ENCODE results near the gene NPPB.

NPPB gene

DNA sequence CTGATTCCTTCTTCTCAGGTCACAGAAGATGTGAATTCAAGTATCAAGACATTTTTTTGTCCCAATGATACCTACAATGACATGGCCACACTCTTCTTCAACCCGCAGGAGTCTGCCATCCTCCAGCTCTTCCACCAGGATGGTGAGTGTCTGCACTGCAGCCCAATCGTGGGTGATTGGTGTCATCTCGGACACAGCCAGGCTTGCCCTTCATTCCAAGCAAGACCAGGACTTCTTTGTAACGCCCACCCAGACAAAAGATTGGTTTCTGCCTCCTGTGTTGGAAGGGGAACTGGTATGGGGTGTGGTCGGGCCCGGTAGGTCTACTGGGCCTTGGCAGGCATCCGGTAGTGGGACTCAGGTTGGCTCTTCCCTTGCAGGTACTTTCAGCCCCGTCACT lies 25.2 kb downstream of the NPPB start:
- DNase-seq (ENCODE audit: low spot score): no peak

DNA sequence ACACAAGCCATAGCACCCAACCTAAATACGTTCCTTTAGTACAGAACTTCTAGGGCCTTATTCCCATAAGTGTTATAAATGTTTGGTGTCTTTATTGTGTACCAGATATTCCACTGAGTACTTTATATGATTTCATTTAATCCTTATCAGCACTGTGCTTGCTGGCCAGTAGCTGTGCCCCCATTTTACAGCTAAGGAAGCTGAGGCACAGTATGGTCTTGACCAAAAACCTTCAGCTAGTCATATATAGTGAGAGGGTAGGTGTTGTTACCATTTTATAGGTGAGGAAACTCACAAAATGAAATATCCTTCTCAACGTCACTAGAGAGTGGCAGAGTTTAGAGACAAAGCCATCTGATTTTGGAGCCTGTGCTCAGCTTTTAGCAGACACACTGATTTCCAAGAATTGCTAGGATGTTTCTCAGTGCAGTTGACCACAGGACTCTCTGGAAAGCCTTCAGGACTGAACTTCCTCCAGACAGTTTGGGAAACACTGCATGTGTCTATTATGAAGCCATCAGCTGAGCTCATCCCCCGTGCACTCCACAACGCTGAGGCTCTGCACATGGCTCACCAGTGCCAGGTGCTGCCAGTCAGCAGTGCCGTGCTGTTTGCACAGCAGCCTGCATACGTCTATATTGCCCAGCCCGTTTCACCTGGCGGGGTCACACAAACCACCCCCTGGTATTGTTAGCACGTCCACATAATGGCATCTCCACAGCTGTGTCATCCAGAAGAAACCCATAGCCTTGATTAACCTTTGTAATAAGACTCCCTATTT lies 26.6 kb downstream of the NPPB start:
- DNase-seq (ENCODE audit: low spot score): no peak

DNA sequence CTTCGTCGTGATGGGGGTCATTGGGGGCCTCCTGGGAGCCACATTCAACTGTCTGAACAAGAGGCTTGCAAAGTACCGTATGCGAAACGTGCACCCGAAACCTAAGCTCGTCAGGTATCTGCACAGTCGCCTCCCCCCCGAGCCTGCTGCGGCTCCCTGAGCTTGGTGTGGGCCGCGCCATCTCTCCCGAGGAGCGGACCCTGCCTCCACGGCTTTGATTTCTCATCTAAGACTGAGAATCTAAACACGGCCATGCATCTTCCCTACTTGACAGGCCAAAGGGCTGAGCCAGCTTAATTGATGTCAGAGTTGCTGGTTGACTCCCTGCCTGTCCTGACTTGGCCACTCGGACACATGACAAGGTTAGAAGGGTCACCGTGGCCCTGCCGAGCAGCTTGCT lies 30.2 kb downstream of the NPPB start:
- DNase-seq (ENCODE audit: low spot score): no peak

DNA sequence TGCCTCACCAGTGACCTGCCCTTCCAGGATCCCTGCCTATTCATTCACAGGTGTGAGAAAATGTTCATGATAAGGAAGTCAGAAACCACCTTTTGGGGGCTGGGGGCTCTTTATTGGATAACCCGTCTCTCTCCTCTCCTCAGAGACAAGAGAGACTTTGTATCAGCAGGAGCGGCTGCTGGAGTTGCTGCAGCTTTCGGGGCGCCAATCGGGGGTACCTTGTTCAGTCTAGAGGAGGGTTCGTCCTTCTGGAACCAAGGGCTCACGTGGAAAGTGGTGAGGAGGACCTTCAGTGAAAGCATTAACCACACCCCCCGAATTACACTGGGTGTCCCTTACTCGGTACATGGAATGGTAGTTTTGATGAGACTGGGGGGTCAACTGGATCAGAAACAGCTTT lies 31.8 kb downstream of the NPPB start:
- DNase-seq (ENCODE audit: low spot score): no peak

DNA sequence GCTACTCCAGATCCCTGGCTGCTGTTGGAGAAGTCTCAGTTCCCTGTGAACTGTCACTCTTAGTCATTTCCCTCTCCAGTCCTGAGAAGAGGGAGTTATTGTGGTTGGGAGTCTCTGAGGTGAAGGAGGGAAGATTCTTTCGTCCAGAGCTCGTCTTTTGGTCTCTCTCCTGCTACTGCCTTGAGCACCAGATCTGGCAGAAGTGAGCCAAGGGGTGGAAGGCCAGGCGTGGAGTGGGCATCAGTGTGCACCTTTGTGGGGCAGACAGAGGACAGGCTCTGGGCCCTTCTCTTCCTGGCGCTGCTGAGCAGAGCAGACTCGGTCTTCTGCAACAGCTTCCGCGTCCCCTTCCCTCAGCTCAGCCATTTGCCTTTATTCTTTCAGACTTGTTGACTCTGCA lies 33.6 kb downstream of the NPPB start:
- DNase-seq (ENCODE audit: low spot score): no peak

DNA sequence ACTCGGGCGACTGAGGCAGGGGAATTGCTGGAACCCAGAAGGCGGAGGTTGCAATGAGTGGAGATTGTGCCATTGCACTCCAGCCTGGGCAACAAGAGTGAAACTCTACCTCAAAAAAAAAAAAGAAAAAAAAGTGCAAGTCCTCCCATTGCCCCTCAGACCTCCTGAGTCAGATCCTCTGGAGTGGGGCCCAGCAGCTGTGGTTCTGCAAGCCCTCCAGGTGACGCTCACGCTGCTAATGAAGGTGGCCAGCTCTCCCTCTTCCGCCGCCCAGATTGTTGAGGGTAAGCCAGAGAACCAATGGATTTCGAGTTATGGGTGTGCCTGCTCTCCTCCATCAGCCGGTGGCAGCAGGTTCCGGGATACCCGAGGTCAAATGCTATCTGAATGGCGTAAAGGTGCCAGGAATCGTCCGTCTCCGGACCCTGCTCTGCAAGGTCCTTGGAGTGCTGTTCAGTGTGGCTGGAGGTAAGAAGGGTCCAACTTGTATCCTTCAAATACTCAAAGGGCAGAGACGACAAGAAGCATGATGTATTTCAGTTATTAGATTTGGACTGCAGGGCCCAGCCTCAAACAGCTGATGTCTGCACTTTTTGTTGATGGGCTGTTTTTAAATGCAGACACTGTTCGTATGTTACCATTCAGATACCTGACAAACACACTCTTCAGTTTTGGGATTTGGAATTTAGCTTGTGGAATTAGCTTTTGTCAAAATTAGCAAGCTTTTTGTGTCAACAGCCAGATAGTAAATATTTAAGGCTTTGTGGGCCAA lies 35.2 kb downstream of the NPPB start:
- no peak for DNase-seq (ENCODE audit: low spot score)

DNA sequence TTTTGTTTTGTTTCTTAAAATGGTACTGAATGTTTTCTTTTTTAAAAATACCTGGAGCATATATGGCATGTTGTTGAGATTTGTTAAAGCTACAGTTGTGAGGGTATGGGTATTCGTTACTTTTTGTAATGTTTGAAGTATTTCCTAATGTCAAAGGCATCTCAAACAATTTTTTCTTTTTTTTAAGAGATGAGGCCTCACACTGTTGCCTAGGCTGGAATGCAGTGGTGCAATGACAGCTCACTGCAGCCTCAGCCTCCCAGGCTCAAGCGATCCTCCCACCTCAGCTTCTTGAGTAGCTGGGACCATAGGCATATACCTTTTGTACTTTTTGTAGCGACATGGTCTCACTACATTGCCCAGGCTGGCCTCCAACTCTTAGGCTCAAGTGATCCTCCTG lies 36.7 kb downstream of the NPPB start:
- DNase-seq (ENCODE audit: low spot score): no peak

DNA sequence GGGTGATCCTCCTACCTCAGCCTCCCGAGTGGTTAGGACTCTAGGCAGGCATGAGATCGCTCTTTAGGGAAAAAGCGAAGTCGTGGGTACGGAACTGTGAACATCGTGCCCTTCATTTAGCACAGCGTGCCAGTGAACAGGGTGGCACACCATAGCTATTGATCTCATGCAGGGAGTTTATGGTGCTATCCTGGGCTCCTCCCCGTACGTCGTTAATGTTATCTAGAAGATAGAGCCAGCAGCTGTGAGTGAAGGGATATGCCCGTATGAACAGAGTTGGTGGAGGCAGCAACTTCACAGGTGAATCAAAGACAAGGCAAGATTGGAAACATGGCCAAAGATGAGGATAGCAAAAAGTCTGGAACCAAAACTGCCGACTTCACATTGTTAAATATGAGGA lies 41.6 kb downstream of the NPPB start:
- DNase-seq (ENCODE audit: low spot score): no peak

DNA sequence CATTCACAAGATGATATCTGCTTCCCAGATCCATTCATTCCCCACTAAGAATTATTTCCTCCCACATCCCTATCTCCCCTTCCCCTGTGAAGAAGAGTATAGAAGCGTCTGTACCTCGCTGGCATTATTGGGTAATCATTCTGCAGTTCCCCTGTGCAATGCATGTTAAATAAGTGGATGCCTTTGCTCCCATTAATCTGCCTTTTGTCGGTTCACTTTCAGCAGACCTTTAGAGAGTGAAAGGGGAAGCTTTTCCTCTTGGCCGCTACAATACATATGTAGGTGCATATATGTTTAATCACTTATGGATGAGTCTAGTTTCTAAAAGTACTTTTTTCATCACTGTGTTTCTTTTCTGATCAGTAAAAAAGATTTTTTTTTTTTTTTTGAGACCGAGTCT lies 45.7 kb downstream of the NPPB start:
- no peak for DNase-seq (ENCODE audit: low spot score)

All from AG08395 (cell line).